OCI-LY3 (cell line): ENCODE data around the gene PLOD1.

Experiments used
- H2AFZ ChIP-seq: fragments of 200-600, 300-600 bp; shearing (Covaris generic); 2 replicates; pipeline ENCODE4 v1.6.0; 2014; ENCODE audit warnings: antibody characterized with exemption, low read depth, low read length
- H3K27ac ChIP-seq: fragments of 200-600, 300-600 bp; sonication (generic); 2 replicates; pipeline ENCODE4 v1.5.1; 2014; ENCODE audit warnings: mild to moderate bottlenecking, low read length, moderate library complexity, mixed read lengths
- H3K27me3 ChIP-seq: fragments of 200-600, 300-600 bp; sonication (generic); 2 replicates; pipeline ENCODE4 v1.6.1; 2014; ENCODE audit warnings: low read depth, low read length, mixed read lengths
- H3K36me3 ChIP-seq: fragments of 200-600, 300-600 bp; sonication (generic); replicated peaks from 2 replicates; pipeline ENCODE3; 2014; ENCODE audit warnings: low read depth, low read length, mixed read lengths
- H3K4me1 ChIP-seq: fragments of 300-600, 200-600 bp; sonication (generic); 2 replicates; pipeline ENCODE4 v1.6.1; 2014; ENCODE audit warnings: low read length, mixed read lengths
- H3K4me2 ChIP-seq: fragments of 200-600, 300-600 bp; sonication (generic); 2 replicates; pipeline ENCODE4 v1.6.1; 2014; ENCODE audit warnings: low read length, mixed read lengths
- H3K4me3 ChIP-seq: fragments of 300-600, 200-600 bp; sonication (generic); 2 replicates; pipeline ENCODE4 v1.5.1; 2014; ENCODE audit warnings: antibody characterized with exemption, mild to moderate bottlenecking, low read length, moderate library complexity
- H3K79me2 ChIP-seq: fragments of 300-600, 200-600 bp; shearing (Covaris generic); 2 replicates; pipeline ENCODE4 v1.6.1; 2014; ENCODE audit warnings: mild to moderate bottlenecking, low read length, mixed read lengths
- H3K9ac ChIP-seq: fragments of 300-600, 200-600 bp; shearing (Covaris generic); 2 replicates; pipeline ENCODE4 v1.6.0; 2014; ENCODE audit warnings: mild to moderate bottlenecking, low read length, moderate library complexity
- H3K9me3 ChIP-seq: fragments of 200-600, 300-600 bp; shearing (Covaris generic); 2 replicates; pipeline ENCODE4 v1.6.1; 2014; ENCODE audit warnings: low read length, mixed read lengths; ENCODE audit not compliant: insufficient read depth
- H4K20me1 ChIP-seq: fragments of 200-600, 300-600 bp; sonication (generic); 2 replicates; pipeline ENCODE4 v1.6.1; 2016; ENCODE audit warnings: low read length, mixed read lengths; ENCODE audit not compliant: insufficient read depth
- CTCF ChIP-seq: fragments of 200-600, 300-600 bp; sonication (generic); IDR thresholded peaks from 2 replicates; pipeline ENCODE4 v1.5.1; 2014; ENCODE audit warnings: antibody characterized with exemption, low read length, low read depth
- EZH2phosphoT487 ChIP-seq: fragments of 200-600 bp; shearing (Covaris generic); IDR thresholded peaks from 2 replicates; pipeline ENCODE4 v1.6.1; 2018; ENCODE audit warnings: antibody characterized with exemption, mixed run types, low read depth

PLOD1 gene

GRCh38 chr1:11940260-11940921, 5.9 kb downstream of the PLOD1 start:
- Histone ChIP-seq H3K79me2 (no peaks in the 10 kb centered on the region), H3K4me3 (no peak overlapping the region), H3K9me3 (no peaks in the 10 kb centered on the region), H3K9ac (no peak overlapping the region), H3K27me3 (no peaks in the 10 kb centered on the region), H4K20me1 (no peaks in the 10 kb centered on the region), H3K4me1 (no peaks in the 10 kb centered on the region), H2AFZ (no peak overlapping the region), H3K27ac (no peak overlapping the region), H3K36me3 (no peaks in the 10 kb centered on the region), H3K4me2 (no peak overlapping the region)
- TF ChIP-seq CTCF (no peak), EZH2phosphoT487 (no peak)

DNA sequence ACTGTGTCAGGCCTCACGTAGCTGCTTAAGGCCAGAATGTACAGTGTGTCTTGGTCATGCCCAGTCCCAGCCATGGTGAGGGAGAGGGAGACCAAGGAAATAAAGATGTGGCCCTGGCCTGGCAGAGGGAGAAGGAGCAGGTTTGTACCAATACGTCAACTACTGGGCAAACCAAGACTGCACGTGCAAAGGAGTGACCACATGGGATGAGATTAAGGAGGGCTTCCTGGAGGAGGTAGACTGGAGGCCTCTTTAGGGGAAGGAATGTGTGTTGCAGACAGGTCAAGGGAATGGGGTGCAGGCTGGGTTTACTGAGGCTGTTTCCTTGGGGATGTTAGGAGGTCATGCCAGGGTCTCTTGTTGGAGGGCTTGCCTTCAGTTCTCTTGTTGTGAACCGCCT, 7.8 kb downstream of the PLOD1 start:
- no peaks in the 10 kb centered on the region for H3K27me3 ChIP-seq
- no peaks in the 10 kb centered on the region for H3K36me3 ChIP-seq
- H2AFZ ChIP-seq: no peak overlapping the region
- no peak overlapping the region for H3K4me2 ChIP-seq
- no peaks in the 10 kb centered on the region for H3K4me1 ChIP-seq
- no peak overlapping the region for H3K9ac ChIP-seq
- no peaks in the 10 kb centered on the region for H4K20me1 ChIP-seq
- no peak overlapping the region for H3K27ac ChIP-seq
- H3K4me3 ChIP-seq: no peak overlapping the region
- H3K9me3 ChIP-seq: no peaks in the 10 kb centered on the region
- H3K79me2 ChIP-seq: no peaks in the 10 kb centered on the region
- TF ChIP-seq EZH2phosphoT487 (no peak), CTCF (no peak)

DNA sequence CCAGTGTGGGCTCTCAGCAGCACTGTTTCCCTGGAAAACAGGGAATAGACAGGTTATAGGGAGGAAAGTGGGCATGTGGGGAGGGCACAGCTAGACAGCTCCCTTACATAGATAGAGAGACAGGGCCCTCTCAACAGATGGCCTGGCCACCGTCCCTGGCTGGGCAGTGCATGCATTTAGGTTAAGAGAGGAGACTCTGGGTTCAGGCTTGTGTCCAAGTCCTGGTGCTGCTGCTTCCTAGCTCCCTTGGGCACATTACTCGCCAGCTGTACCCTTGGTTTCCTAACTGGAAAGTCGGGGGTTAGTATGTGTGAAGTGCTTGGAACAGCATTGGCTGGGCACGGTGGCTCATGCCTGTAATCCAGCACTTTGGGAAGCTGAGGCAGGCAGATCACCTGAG, 9.1 kb downstream of the PLOD1 start:
- Histone ChIP-seq H4K20me1 (no peaks in the 10 kb centered on the region), H3K4me1 (no peaks in the 10 kb centered on the region), H3K9me3 (no peaks in the 10 kb centered on the region), H3K79me2 (no peaks in the 10 kb centered on the region), H2AFZ (no peak overlapping the region), H3K27me3 (no peaks in the 10 kb centered on the region), H3K4me3 (no peak overlapping the region), H3K27ac (no peak overlapping the region), H3K9ac (no peak overlapping the region), H3K36me3 (peaks cover under 1% of the 10 kb centered on the region), H3K4me2 (no peak overlapping the region)
- no peak for TF ChIP-seq EZH2phosphoT487
- TF ChIP-seq CTCF: no peak

GRCh38 chr1:11944358-11944931, 9.9 kb downstream of the PLOD1 start:
- H3K36me3 ChIP-seq: peaks cover 5% of the 10 kb centered on the region
- no peaks in the 10 kb centered on the region for H4K20me1 ChIP-seq
- H3K9ac ChIP-seq: no peak overlapping the region
- no peak overlapping the region for H3K27ac ChIP-seq
- no peak overlapping the region for H3K4me2 ChIP-seq
- no peak overlapping the region for H2AFZ ChIP-seq
- no peaks in the 10 kb centered on the region for H3K27me3 ChIP-seq
- TF ChIP-seq CTCF (no peak), EZH2phosphoT487 (no peak)
- no peaks in the 10 kb centered on the region for H3K4me1 ChIP-seq
- H3K4me3 ChIP-seq: no peak overlapping the region
- no peaks in the 10 kb centered on the region for H3K9me3 ChIP-seq
- no peaks in the 10 kb centered on the region for H3K79me2 ChIP-seq
